GF-D8 (cell line): ENCODE measurements around the gene SAMD11.

Experiments
- DNase-seq: peaks from one replicate; lab custom pipeline; 2025; lab: John Stamatoyannopoulos, UW

SAMD11 gene

DNA sequence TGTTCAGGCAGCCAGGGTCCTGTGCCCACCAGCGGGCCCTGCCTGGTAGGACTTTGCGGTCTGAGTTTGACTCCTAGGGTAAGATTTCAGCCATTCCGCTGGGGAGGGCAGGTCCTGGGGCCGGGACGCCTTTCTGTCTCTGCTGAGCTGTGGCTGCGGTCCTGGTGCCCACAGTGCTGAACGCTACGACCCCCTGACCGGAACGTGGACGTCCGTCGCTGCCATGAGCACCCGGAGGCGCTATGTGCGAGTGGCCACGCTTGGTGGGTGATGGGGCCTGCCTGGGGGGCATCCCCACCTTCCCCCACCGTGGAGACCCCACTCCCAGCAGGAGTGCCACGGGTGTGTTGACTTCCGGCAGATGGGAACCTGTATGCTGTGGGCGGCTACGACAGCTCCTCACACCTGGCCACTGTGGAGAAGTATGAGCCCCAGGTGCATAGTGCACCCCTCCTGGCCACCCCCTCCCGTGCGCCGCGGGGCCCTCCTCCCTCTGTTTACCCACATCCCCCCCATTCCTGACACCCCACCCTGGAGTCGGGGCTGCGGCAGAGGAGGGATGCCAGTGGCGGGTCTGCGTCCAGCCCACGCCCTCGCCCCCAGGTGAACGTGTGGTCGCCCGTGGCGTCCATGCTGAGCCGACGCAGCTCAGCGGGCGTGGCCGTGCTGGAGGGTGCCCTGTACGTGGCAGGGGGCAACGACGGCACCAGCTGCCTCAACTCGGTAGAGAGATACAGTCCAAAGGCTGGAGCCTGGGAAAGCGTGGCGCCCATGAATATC, 40.2 kb downstream of the SAMD11 start:
- no peak for DNase-seq

DNA sequence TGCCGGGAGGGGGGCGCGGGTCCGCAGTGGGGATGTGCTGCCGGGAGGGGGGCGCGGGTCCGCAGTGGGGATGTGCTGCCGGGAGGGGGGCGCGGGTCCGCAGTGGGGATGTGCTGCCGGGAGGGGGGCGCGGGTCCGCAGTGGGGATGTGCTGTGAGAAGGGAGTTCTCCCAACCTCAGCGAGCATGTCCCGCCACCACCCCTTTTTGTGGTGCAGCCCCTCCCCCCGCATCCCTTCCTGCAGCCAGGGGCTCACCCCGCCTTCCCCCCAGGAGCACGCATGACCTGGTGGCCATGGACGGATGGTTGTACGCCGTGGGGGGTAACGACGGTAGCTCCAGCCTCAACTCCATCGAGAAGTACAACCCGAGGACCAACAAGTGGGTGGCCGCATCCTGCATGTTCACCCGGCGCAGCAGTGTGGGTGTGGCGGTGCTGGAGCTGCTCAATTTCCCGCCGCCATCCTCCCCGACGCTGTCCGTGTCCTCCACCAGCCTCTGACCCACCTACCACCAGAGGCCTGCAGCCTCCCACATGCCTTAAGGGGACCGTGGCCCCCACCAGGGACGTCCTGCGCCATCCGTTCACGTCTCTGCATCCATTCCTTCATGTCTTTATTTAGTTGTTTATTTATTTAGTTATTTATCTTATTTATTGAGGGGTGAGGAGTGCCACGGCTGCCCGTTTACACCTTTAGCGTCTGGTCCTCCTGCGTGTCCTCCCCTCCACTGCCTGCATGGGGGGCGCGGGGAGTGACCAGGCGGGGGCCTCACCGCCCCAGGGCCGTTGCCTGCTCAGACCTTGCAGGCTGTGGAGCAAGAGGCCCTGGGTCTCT, 41.2 kb downstream of the SAMD11 start:
- no peak for DNase-seq

DNA sequence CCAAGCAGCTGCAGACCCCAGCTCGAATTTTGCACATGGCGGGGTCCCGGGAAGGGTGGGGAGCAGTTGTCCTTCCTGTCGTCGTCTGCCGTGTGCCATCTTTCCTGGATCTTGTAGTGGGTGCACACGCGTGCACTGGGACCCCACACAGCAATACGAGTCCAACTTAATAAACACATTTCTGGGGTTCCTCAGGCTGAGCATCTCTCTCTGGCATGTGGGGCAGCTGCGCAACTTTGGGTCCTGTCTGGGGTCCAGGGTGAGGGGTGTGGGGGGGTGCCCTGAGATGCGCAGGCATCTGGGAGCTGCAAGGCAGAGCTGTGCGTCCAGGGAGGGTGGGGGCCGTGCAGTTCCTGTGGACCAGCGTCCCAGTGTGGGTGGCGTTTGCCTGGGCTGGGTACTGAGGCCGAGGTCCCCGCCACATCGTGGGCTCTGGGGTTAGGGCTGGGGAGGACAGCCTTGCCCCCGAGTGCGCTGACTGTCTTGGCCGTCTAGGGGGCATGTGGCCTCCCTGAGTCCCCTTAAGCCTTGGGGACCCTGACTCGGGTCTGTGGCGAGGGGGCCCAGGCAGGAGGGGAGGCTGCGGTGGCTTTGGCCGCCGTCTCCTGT, 41.9 kb downstream of the SAMD11 start:
- no peak for DNase-seq

DNA sequence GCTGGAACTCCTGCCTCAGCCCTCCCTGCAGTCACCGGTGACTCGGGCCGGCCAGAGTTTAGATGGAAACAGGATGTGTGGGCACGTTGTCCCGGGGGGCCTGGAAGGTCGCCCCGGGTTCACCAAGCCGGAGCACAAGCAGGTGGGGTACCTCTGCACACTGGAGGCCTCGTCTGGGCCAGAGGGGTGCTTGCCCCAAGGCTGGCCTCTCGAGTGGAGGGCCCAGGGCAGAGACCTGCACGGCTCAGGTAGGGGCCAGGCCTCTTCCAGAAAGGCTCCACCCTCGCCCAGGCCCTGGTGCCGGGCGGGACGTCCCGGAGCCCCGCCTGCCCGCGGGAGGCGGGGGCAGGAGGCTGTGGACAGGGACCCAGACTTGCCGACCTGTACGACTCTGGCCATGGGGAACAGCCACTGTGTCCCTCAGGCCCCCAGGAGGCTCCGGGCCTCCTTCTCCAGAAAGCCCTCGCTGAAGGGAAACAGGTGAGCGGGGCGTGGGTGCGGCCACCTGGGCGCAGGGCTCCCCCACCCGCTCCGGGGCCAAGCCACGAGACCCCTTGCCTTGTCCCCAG, 42.5 kb downstream of the SAMD11 start, which contains the start of gene PLEKHN1:
Gene PLEKHN1 (plus strand): TSS at position 348 of the 569 bp plus-strand sequence. CDS start 50 bp downstream, at position 398.
- DNase-seq: no peak

DNA sequence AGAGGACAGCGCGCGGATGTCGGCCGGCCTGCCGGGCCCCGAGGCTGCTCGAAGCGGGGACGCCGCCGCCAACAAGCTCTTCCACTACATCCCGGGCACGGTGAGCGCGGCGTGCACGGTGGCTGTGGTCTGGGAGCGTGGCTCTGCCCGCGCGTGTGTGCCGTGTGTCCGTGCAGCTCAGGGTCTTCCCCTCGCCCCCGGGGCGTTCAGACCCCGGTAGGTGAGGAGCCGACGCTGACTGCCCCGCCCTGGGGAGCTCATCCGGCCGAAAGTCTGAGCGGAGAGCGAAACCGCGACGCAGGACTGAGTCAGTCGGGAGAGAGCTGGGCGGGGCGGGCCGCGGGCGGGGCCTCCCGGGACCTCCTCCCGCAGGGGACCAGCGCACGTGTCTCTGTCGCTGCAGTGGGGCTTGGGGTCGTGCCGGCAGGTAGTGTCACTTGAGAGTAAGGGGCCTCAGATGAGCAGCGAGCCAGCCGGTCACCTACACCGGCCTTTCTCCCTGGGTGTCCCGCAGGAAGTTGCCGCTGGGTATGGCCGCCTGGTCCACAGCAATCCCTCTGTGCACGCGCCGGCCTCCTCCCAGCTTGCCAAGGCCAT, 43.1 kb downstream of the SAMD11 start:
- DNase-seq: no peak

DNA sequence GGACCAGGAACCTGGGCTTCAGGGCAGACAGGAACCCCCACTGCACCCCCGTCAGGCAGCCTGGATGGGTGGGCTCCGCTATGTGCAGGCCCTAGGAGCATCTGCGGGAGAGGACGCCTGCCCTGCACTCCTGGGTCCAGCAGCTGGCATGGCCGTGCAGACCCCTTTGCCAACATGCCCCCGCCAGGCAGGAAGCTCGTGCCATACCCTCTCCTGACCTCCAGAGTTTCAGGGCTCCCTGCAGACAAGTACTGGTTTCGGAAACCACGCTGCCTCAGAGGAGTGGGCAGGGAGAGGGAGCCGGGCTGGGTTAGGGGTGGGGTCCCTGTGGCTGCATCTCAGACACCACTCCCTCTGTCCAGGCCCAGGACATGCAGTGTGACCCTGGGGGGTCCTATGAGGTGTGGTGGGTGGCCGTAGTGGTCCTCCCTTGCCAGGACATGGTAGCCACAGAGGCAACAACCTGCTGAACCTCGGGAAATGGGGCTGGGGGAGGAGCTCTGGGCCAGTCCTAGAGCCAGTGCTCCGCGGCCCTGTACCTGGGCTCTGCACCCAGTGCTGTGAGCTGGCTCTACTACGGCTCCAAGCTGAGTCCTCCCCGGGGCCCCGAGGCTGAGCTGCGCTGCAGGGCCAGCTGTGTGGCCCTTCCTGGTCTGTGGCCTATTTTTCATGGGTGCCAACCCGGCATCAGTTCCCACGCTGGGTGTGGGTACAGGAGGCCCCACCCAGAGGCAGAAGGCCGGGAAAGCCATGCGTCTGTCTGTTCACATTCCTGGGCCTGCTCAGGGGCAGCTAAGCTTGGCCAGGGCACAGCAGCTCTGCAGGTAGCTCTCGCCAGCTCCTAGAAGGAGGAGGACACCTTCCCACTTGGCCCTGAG, 44.0 kb downstream of the SAMD11 start:
- DNase-seq: no peak

DNA sequence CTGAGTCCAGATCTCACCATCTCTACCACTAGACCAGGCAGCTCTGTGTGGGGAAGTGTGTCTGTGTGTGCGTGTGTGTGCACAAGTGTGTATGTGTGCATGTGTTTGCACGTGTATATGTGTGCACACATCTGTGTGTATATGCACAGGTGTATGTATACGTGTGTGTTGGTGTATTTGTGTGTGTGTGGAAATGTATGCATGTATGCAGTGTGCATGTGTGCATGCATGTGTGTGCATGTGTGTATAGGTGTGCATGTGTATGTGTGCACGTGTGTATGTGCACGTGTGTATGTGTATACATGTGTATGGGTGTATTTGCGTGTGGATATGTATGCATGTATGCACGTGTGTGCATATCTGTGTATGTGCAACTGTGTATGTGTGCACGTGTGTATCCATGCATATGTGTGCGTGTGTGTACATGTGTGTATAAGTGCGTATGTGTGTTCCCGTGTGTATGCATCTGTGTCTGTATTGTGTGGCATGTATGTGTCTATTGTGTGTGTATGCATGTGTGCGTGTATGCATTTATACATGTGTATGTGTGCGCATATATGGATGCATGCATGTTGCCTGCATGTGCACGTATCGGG, 45.6 kb downstream of the SAMD11 start:
- no peak for DNase-seq

DNA sequence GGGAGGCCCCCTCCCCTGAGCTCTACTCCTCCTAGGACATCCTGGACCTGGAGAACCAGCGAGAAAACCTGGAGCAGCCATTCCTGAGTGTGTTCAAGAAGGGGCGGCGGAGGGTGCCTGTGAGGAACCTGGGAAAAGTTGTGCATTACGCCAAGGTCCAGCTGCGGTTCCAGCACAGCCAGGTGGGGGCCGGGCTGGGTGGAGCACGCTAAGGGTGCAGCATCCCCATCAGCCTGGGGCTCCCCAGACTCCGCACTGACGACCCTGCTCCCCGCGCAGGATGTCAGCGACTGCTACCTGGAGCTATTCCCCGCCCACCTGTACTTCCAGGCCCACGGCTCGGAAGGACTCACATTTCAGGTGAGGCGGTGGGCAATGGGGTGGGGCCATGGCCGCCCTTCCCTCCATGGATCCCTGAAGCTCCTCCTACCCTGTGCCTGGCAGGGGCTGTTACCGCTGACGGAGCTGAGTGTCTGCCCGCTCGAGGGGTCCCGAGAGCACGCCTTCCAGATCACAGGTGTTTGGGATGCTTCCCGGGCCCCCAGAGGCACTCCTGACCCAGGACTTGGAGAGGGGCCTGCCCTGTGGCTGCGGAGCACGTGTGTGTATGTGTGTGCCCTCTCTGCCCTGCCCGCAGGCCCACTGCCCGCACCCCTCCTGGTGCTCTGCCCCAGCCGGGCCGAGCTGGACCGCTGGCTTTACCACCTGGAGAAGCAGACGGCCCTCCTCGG, 46.7 kb downstream of the SAMD11 start:
- DNase-seq: no peak

DNA sequence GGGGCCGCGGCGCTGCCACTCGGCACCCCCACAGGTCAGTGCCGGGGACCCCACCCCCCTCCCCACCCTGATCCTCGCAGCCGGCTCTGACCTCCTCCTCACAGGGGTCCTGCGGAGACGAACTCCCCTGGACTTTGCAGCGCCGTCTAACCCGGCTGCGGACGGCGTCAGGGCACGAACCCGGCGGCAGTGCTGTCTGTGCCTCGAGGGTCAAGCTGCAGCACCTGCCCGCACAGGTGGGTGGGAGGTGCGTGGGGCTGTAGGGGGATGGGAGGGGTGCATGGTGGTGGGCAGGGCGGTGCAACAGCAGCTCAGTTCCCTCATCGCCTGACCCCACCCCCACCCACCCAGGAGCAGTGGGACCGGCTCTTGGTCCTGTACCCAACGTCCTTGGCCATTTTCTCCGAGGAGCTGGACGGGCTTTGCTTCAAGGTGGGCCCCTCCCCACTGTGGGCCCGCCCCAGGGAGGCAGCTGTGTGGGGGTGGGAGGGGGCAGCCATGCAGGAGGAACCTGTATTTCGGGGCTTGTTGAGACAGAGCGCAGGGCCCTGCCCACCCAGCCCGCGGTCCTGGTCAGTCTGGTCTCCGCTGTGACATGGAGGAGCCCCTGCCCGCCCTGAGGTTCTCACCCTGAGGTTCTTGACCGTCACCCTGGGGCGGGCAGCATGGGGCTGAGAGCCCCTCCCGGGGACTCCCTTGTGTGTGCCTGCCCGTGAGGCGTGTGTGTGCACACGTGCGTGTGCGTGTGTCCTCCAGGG, 47.4 kb downstream of the SAMD11 start:
- DNase-seq: no peak

DNA sequence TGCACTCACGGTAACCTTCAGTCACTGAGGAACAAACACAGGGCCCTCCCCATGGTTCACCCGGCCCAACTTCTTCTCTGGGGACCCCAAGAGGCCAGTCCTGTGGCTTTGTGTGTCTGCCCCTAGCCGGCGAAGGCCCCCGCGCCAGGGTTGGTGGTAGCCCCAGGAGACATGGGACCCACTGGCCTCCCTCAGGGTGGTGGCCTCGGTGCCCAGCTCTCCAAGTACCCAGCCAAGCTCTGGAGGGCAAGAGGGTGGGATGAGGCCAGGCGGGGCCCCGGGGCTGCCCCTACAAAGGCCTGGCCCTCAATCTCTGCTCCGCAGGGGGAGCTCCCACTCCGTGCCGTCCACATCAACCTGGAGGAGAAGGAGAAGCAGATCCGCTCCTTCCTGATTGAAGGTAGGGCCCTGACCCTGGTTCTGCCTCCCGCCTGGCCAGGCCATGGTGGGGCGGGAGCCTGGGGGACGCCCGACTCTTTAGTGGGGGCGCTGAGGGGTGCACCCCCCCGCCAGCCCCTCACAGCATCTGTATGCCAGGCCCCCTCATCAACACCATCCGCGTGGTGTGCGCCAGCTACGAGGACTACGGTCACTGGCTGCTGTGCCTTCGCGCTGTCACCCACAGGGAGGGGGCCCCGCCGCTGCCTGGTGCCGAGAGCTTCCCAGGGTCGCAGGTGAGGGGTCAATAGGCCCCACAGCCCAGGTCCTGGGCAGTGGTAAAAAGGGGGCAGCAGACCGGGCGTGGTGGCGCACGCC, 48.2 kb downstream of the SAMD11 start:
- no peak for DNase-seq

DNA sequence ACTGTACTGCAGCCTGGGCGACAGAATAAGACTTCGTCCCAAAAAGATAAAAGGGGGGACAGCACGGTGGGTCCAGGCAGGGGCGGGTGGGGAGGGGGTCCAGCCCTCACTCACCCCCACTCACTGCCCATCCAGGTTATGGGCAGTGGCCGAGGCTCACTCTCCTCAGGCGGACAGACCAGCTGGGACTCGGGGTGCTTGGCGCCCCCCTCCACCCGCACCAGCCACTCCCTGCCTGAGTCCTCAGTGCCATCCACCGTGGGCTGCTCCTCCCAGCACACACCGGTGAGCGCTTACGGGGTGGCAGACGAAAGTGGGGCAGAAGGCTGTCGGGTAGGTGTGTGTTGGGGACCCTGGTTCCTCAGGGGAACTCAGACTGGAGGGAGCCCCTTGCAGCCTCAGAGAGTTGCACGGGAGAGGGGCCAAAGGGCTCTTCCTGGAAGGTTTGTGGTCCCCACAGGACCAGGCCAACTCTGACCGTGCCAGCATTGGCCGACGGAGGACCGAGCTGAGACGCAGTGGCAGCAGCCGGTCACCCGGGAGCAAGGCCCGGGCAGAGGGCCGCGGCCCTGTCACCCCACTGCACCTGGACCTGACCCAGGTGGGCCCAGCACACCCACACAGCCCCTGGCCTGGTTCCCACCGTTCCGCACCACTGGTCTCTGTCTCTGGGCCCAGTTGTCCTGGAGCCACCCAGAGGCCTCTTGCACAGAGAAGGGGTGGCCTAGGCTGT, 49.2 kb downstream of the SAMD11 start:
- no peak for DNase-seq

DNA sequence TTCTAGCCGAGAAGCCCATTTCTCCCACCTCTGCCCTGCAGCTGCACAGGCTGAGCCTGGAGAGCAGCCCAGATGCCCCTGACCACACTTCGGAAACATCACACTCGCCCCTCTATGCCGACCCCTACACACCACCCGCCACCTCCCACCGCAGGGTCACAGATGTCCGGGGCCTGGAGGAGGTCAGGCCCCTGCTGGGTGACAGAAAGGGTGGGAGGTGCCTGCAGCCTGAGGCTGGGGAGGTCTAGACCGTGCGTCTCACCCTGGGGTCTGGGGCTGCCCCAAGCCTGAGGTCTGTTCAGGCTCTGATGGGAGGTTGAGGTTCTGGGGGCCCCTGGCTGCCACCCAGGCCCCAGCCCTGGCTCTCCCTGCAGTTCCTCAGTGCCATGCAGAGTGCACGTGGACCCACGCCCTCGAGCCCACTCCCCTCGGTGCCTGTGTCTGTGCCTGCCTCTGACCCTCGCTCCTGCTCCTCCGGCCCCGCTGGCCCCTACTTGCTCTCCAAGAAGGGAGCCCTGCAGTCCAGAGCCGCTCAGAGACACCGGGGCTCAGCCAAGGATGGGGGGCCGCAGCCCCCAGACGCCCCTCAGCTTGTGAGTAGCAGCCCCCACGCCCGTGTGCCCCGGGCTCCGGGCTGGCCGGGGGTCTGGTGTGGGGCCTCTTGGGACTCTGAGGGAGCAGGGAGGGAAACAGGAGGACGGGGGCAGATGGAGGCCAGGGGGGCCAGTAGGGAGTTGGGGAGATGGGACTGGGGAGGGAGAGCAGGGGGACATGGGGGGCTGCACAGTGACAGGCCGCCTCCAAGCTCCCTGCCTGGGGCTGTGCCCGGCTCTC, 50.0 kb downstream of the SAMD11 start:
- no peak for DNase-seq

DNA sequence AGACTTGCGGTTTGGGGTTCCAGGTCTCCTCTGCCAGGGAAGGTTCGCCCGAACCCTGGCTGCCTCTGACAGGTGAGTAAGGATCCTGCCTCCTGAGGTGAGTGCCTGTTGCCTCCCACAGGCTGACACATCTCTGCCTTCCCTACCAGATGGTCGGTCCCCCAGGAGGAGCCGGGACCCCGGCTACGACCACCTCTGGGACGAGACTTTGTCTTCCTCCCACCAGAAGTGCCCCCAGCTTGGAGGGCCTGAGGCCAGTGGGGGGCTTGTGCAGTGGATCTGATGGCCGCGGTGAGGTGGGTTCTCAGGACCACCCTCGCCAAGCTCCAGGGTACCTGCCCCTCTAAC, 50.5 kb downstream of the SAMD11 start:
- DNase-seq: no peak

DNA sequence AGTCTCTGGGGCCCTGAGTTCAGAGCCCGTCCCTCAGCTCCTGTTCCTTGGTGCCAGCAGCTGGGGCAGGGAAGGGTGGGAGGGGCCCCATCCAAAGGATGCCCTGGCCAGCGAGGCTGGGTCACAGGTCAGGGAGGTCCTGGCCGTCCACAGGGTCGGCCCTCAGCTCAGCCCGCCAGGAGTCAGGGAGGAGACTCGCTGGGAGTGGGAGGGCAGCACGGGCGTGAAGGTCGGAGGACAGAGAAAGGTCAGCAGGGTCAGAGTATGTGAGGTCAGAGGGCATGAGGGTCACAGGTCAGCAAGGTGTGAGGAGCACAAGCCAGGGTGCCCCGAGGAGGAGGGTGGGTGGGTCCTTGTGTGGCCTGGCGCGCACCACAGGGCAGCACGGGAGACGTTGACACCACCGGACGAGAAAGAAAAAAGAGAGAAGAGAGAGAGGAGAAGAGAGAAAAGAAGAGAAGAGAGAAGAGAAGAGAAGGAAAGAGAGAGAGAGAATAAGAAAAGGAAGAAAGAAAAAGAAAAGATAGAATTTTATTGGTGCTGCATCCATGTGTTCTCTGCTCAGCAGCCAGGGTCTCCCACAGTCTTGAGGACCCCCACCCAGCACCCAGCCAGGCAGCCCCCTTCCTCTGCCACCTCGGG, 51.1 kb downstream of the SAMD11 start:
- no peak for DNase-seq

DNA sequence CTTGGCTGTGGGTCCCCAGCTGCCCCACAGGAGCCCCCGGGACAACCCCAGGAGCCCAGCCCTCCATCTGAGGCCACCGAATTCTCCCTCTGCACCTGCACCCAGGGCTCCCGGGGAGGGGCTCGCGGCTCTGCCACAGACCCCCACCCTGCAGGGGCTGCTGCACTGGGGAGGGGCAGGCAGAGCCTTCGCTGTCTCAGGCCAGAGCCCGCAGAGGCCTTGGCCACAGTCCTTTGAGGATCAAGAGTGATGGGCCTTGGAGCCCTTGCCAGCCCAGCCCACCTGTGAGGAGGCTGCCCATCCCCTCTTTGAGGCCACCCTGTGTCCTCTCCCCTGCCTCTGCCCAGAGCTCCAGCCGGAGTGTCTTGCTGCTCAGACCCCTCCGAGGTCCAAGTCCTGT, 51.6 kb downstream of the SAMD11 start:
- no peak for DNase-seq

DNA sequence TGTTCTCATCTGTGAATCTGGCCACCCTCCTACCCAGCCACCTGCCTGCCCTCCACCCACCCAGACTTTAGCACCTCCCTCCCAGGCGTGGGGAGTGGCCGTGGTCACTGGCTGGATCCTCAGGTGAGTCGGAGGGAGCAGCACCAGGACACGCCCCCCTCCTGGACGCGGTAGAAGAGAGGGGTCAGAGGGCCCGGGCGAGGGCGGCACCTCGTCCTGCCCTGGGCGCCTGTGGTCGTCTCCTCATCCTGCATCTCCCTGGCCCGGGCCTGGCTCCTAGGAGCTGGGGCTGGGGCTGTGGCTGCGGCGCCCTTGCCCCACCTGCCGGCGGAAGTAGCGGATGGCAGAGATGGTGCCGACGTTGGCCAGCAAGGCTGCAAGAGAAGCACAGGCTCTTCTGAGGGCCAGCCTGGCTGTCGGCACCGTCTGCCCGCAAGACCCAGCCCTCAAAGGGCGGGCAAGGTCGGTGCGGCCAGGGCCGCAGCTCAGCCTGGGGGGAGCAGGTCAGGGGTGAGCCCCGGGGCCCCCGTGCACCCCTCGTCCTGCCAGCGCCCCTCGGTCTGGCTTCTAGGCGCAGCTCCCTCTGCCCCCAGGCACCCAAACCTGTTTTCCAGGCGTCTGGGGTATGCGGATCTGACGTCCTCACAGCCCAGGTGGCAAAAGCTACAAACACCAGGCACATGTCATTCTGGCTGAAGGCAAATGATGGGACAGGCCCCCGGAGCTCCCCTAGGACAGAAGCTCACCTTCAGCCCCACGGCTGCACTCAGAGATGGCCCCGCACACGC, 52.4 kb downstream of the SAMD11 start:
- DNase-seq: peak; percentile 36
